ENCODE data around the gene TEX22.
"Not testable (repeated sequence)": the region's sequence is repeated elsewhere in the genome, so short reads cannot be mapped to it uniquely, and the experiment has no call there.

Gene TEX22, protein sequence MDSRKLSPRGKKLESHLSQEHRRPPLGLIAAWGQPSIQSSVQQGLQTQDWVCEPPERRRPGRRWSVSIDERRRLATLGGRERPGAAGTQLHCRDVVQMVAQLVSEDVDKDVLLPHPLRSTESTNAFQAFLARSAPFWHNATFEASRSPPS

DNA sequence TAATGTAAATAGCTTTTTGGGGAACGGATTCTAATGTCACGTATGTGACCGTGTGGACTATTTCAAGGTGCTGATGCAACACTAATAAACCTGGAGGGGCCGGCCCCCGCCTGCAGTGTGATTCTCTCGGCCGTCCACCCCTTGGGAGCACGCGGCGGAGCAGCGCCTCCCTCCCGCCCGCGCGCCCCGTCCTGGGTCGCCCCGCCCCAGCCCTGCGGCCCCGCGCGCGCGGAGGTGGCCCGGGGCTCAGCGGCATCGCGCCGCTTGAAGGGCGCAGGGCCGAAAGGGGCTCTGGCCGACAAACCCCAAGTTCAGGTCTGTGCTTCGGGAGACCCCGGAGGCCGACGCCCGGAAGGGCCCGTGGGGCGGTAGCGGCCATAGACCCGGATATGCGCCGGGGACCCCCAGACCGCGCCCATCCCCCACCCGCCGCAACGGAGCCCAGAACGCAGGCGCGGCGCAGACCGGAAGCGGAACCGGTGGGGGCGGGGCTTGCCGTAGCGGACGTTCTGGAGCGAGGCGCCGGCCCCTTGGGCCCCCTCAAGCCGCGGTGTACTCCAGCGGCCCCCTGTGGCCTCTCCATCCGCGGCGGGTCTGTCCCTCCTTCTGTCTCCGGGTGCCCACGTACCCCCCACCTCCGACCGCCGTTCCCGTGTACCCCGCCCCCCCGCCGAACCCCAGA lies at the start of gene TEX22:
TEX22 (plus strand) TSS at position 495 of the 682 bp plus-strand sequence. CDS start 803 bp downstream, outside the sequence.
- DNase-seq (ENCODE audit: low spot score), result peak; percentile 91

DNA sequence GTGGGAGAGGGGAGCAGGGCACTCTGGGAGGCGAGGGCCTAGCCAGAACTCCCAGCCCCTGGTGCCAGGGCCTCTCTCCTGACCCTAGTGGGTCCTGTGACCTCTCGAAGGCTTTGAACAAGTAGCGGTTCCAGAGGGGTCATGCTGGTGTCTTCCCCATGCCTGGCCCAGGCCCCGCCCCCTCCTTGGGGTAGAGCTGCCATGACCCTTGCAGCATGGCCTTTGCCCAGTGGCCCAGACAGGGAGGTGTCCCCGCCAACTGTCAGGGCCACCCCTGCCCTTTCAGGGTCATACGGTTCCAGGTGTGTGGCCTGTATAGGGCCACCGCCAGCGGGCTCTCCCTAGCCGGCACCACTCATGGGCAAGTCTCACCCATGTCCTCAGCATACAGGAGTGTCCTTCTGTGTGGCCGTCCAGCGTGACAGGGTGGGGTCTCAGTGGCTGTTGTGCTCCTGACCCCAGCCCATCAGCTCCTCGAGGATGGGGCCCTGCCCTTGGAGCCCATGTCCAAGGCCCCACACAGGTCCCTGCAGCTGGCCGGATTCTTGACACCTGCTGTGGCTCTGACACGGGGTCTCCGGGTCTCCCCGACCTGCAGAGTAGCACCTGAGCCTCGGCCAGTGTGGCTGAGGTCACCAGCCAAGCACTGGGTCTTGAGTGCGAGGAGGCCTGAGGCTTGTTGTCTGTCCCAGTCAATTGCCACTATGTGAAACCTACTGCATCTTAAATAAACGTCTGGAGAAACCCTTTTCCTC lies 49.2 kb upstream of the TEX22 start:
- no peak for DNase-seq (ENCODE audit: low spot score)

DNA sequence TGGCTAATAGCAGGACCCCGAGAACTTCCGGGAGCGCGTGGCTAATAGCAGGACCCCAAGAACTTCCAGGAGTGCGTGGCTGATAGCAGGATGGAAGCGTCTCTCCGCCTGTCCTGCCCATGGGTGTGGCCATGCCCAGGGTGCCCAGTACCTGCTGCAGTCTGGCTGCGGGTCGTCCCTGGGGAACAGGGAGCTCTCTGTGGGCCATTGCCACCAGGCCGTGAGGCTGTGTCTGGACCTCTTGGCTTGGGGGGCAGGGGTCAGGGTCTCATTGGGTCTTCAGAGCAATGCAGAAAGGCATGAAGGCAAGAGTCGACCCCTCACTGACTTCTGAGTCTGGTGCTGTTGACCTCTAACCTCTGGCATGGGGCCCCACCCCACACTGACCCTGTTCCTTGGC lies 48.3 kb upstream of the TEX22 start:
- no peak for DNase-seq (ENCODE audit: low spot score)

DNA sequence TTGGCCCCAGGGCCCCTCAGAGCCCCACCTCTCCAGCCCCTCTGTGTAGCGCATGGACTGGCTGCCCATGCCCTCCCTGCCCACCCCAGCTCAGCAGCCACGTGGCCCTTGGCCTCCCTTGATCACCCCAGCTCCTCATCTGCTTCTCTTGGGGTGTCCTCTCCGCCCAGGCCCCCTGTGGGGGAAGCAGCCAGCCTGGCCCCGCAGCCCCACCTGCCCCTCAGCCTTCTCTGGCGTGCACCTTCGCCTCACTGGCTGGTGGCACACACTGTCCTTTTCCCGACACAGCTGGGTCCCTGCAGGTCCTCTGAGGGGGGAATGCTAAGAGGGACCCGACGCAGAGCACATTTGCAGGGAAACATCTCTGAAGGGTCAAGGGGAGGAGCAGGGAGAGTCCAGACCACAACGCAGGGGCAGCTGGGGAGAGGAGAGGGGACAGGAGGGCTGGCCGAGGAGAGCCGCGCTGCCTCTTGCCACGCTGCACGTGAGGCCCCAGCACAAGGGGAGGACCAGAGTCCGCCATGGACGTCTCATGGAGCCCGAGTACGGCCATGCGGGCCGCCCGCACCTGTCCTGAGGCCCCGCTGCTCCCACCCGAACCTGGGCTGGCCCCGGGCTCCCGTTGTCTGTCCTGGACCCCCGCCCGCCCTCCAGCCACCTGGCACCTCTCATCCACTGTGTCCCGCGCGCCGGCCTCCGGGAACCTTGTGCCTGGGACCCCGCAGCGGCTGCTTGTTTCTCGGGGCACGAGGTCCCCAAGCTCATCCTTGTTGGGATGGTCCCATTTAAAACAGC lies 47.7 kb upstream of the TEX22 start:
- no peak for DNase-seq (ENCODE audit: low spot score)

DNA sequence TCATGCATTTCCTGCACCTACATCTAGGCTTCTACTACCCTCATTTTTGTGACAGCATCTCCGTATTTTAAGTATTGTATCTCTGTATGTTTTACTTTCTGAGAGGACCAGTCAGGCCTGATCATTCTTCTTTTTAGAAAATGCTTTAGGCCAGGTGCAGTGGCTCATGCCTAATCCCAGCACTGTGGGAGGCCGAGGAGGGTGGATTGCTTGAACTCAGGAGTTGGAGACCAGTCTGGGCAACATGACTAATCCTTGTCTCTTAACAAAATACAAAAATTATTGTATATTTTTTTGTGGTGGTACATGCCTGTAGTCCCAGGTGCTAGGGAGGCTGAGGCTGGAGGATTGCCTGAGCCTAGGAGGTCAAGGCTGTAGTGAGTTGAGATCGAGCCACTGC lies 46.9 kb upstream of the TEX22 start:
- DNase-seq (ENCODE audit: low spot score), result no peak

DNA sequence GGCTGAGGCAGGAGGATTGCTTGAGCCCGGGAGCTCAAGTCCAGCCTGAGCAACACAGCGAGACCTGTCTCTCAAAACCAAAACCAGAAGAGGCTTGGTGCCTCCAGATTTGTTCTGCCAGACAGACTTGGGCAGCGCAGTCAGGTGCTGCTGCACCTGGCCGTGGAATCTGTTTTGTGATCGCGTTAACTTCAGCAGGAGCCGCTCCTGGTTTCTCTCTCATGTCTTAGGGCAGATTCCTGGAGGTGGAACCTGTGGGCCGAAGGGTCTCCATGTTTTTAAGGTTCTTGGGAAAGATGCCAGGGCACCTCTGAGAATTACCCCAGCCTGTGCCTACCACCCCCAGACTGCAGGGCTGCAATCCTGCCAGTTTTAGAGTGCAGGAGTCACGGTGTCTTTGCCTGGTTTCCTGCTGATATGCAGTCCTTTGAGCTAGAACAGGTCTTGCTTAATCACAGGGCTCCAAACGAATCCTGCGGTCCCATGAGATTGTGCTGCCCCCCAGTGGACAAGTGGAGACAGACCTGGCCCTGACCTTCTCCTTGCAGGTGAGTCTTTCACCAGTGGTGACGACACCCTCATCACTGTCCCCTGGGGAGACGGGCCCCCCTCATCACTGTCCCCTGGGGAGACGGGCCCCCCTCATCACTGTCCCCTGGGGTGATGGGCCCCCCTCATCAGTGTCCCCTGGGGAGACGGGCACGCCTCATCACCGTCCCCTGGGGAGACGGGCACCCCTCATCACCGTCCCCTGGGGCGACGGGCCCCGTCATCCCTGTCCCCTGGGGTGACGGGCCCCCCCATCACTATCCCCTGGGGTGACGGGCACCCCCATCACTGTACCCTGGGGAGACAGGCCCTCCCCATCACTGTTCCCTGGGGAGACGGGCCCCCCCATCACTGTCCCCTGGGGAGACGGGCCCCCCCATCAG lies 46.2 kb upstream of the TEX22 start:
- peak; percentile 98 for DNase-seq (ENCODE audit: low spot score)

DNA sequence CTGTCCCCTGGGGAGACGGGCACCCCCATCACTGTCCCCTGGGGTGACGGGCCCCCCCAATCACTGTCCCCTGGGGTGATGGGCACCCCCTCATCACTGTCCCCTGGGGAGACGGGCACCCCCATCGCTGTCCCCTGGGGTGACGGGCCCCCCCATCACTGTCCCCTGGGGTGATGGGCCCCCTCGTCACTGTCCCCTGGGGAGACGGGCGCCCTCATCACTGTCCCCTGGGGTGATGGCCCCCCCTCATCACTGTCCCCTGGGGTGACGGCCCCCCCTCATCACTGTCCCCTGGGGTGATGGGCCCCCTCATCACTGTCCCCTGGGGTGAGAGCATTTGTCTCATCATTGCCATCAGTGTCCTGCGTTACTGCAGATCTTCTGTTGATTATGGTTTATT lies 45.2 kb upstream of the TEX22 start:
- no peak for DNase-seq (ENCODE audit: low spot score)

DNA sequence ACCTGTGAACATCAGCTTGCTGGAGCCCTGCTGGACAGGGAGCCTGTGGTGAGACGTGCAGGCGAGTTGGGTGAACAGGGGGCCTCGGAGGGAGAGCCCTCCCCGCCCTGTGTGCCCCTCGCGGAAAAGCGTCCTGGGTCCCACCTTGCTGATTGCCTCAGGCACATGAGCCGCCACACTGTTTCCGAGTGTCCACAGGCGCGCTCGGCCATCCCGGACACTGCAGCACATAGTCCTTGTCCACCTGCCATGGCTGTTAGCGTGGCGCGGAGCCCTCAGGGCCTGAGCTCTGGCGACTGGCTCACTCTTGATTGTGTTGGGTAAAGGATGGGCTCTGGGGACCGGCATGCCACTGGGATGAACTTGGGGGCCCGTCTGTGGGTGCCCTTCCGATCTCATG lies 43.8 kb upstream of the TEX22 start:
- no peak for DNase-seq (ENCODE audit: low spot score)

DNA sequence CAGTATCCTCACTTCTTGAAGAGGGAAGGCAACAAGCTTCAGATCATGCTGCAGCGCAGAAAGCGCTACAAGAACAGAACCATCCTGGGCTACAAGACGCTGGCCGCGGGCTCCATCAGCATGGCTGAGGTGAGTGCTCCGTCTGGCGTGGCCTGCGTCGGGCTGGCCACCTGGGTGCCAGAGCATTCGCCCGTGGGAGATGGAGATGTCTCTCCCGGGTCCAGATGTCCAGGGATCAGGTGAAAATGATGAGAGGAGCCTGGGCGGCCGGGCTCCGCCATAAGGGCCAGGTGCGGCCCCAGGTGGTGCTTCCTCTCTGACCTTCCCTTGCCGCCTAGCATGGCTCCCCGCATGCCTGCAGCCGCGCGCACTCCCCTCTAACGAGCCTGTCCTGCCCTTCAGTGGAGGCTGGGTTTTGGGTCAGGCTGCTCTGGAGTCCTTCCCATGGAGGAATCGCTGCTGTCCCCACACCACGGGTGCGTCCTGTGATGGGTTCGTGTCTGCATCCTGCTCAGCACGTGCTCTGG lies 43.2 kb upstream of the TEX22 start:
- no peak for DNase-seq (ENCODE audit: low spot score)

DNA sequence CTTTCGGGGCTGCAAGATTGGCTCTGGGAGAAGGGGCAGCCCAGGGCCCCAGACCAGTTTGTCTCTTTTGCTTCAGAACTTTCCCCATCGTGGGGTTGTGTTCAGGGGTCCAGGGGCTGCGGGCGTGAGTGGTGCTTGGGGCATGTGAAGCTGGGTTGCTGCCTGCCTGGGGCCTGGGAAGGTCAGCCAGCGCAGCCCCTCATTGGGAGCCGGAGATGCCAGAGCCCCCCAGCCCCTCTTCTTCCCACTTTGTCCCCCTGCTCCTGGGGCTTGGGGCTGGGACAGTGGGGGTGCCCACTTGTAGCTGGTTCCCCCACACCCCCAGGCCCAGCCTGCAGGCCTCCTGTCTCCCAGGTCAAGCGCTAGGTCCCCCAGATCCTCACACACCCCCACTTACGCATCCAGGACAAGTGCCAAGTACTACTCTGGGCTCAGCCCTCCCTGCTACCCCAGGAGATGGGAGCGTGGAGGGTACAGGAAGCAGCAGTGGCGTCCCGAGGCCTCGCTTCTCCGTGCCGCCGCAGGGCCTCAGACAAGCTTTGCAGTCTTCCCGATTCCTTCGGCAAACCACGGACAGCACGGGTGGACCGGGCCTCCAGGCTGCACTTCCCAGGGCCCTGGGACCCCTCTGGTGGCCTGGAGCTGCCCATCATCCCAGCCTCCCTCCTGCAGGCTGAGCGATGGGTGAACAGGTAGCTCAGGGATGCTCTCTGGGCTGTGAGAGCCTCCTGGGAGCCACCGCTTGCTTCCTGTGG lies 42.3 kb upstream of the TEX22 start:
- DNase-seq (ENCODE audit: low spot score), result no peak

DNA sequence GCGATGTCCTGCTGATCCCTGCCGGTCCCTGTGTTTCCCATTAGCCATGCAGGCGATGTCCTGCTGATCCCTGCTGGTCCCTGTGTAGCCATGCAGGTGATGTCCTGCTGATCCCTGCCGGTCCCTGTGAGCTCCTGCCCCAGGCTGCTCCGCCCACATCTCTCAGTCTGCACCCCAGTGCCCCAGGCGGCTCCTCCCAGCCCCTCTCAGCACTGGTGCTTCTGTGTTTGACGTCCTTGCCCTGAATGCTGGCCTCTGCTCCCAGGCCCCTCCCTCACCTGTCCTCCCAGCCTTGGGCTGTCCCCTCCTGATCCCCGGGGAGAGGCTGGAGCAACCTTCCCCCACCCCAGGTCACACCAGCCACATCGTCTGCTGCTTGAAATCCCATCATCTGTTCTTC lies 41.4 kb upstream of the TEX22 start:
- no peak for DNase-seq (ENCODE audit: low spot score)

DNA sequence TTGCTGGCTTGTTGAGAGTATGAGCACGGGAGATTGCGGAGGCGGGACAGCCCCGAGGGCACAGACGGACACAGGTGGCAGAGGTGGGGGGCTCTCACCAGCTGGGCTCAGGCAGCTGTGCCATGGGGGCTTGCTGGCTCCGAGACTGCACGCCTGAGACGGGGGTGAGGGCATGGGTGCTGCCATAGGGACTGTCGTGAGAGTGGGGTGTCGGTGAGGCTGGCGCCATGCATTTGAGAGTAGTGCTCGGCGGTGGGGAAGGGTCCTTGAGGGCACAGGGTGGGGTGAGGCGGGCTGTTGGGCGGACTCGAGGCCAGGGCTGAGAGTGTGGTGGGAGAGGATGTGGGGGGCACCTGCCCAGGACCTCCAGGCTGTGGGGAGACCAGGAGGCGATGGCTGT lies 40.7 kb upstream of the TEX22 start:
- no peak for DNase-seq (ENCODE audit: low spot score)

DNA sequence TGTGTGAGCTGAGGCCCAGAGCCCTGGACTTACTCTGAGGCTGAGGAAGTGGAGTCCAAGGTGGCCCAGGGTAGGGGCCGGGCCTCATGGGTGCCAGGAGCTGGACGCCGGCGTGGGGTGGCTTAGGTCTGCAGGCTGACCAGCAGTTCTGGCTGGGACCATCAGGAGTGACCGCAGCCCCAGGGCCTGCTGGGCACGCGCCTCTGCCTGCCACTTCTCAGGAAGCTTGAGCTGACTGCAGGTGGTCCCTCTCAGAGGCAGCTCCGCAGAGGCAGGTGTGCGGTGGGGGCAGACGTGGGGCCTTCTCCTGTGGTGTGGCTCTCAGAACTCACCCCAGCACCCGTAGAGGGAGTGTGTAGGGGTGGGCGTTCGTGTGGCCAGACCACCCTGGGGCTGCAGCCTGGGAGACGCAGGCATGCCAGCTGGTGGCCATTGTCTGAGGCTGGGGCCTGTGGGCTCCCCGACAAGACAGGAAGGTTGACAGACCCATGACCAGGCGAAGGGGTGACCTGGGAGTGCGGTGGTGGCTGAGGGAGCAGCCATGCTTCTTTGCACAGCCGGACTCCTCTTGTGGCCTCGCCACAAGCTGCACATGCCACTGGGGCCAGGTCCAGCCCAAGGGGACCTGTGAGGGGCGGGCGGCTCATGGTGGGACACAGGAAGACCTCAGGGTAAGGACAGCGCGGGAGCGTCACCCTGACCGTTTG lies 40.0 kb upstream of the TEX22 start:
- DNase-seq (ENCODE audit: low spot score), result no peak

DNA sequence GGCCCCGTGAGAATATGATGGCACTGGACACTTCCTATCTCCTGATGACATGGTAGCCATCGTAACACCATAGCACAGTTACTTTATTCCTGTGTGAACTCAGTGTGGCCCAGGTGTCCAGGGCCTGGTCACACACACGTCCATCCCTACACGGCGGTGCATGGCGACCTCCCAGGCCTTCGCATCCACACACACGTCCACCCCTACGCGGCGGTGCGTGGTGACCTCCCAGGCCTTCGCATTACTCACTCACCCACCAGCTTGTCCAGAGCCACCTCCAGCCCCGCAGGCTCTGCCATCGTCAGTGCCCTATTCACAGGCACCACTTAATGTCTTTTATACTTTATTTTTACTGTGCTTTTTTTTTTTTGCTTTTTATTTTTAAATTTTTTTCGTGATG lies 39.4 kb upstream of the TEX22 start:
- DNase-seq (ENCODE audit: low spot score), result no peak

DNA sequence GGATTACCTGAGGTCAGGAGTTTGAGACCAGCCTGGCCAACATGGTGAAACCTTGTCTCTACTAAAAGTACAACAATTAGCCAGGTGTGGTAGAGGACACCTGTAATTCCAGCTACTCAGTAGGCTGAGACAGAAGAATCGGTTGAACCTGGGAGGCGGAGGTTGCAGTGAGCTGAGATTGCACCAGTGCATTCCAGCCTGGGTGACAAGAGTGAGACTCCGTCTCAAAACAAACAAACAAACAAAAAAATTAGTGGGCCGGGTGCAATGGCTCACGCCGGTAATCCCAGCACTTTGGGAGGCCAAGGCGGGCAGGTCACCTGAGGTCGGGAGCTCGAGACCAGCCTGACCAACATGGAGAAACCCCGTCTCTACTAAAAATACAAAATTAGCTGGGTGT lies 36.9 kb upstream of the TEX22 start:
- not testable (repeated sequence) for DNase-seq (ENCODE audit: low spot score)

DNA sequence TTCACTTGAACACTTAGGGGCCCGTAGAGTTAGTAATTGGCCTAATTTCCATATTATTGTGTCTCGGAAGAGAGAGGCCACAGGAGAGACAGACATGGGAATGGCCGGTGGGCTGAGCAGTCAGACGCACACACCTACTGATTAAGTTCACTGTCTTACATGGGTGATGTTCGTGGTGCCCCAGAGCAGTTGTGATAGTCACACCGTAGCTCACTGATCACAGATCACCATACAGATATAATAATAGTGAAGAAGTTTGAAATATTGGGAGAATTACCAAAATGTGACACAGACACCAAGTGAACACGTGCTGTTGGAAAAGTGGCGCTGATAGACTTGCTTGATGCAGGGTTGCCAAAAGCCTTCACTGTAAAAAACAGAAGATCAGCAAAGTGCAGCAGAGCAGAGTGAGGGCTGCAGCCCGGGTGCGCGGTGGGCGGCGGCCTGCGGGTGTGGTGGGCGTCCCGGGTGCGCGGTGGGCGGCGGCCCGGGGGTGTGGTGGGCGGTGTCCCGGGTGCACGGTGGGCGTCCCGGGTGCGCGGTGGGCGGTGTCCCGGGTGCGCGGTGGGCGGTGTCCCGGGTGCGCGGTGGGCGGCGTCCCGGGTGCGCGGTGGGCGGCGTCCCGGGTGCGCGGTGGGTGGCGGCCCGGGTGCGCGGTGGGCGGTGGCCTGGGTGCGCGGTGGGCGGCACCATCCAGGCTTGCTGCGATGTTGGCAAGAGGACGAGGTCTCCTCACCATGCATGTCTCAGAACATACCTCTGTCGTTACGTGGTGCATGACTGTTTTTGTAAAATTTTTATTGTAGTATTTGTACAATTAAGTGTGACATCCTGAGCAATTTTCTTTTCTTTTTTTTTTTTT lies 34.3 kb upstream of the TEX22 start:
- DNase-seq (ENCODE audit: low spot score), result no peak

DNA sequence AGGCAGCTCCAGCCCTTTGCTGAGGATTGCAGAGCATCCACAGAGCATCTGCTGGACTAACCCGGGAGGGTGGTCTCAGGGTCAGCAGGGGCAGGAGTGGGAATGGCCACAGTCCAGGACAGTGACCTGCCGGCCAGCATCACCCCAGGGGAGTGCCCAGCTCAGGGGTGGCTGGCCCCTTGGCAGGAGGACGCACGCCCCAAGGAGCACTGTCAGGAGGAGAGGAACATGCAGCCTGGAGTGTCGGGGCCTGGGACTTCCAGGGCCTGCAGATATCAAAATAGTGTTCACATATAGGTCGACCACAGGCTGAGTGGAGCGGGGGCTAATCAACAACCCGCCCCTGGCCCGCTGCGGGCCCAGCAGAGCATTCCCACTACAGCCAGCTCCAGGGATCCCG lies 33.2 kb upstream of the TEX22 start:
- DNase-seq (ENCODE audit: low spot score), result no peak

DNA sequence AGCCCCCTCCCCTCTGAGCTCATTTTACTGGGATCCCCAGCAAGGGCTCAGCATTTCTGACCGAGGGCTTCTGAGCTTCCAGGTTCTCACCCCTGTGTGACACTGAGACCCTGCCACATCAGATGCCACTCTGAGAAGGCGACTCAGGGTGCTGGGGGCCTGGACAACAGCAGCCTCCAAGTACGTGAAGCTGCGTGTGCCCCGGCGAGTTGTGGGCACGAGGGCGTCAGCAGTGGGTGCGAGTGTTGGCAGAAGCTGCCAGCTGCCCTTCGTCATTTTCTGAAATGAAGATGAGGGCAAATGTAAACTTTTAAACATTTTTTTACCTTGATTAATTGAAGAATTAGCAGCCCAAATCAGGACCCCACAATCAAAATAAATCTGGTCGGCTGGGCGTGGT lies 32.7 kb upstream of the TEX22 start:
- no peak for DNase-seq (ENCODE audit: low spot score)

All from HuH-7.5 (cell line).